GM19043 (cell line): ENCODE measurements around the gene ATXN1.

Experiments used
- ATAC-seq: cut with Tn5 transposase; IDR thresholded peaks from one replicate; pipeline ENCODE4 v1.9.1; 2021; ENCODE audit warnings: low read depth; ENCODE audit not compliant: unreplicated experiment

The ATXN1 gene

GRCh38 chr6:16257999-16258708 lies 503.1 kb downstream of the ATXN1 start:
- no peak for ATAC-seq

- no peak for ATAC-seq
Measured at GRCh38 chr6:16256781-16257180, 504.5 kb downstream of the ATXN1 start.

GRCh38 chr6:16254535-16254934 lies 506.7 kb downstream of the ATXN1 start:
- no peak for ATAC-seq

- no peak for ATAC-seq
Measured at GRCh38 chr6:16253399-16254144, 507.7 kb downstream of the ATXN1 start.

- ATAC-seq = no peak
Measured at GRCh38 chr6:16252686-16253299, 508.5 kb downstream of the ATXN1 start.

- no peak for ATAC-seq
Measured at GRCh38 chr6:16251706-16252105, 509.6 kb downstream of the ATXN1 start.

GRCh38 chr6:16249971-16250370 lies 511.3 kb downstream of the ATXN1 start:
- no peak for ATAC-seq
